H1 (cell line): ENCODE data around the gene SIGLEC10. TPM values are rescaled to one million over a fixed set of nuclear protein-coding genes. Genes with fewer than 3 reads are reported as not detected.

ENCODE experiments used
- CTCF ChIA-PET: fragments of 300-600 bp; sonication (Branson Sonifier 250); formaldehyde crosslinking; loops from one replicate; lab custom pipeline; 2021; ENCODE audit not compliant: partially characterized antibody; lab: Charles Lee
- POLR2A ChIA-PET: fragments of 300-600 bp; sonication (Branson Sonifier 250); formaldehyde crosslinking; loops from one replicate; lab custom pipeline; 2021; ENCODE audit warnings: inconsistent platforms; ENCODE audit not compliant: partially characterized antibody; lab: Charles Lee
- DNase-seq, 2 experiments: peaks; one replicate each; pipeline versions ENCODE4 v3.0.0 to v3.0.0-alpha.2; 2010 to 2022; ENCODE audit warnings: low spot score in 2 of 2, low read depth in 1 of 2, mixed read lengths in 1 of 2
- FAIRE-seq: peaks from 2 replicates; lab custom pipeline; 2011; peaks lifted over from hg19 to GRCh38; lab: Jason Lieb, UNC
- H2AFZ ChIP-seq: 2 replicates; pipeline ENCODE4 v1.8.1; 2012; ENCODE audit warnings: low read length, inconsistent platforms
- H2AK5ac ChIP-seq: 2 replicates; pipeline ENCODE4 v1.6.1; 2013; ENCODE audit warnings: low read depth, low read length
- H2BK120ac ChIP-seq: replicated peaks from 2 replicates; pipeline ENCODE3; 2013; ENCODE audit warnings: low read depth, low read length, inconsistent platforms
- H2BK12ac ChIP-seq: 2 replicates; pipeline ENCODE4 v1.6.1; 2013; ENCODE audit warnings: low read depth, low read length
- H2BK15ac ChIP-seq: 2 replicates; pipeline ENCODE4 v1.6.1; 2013; ENCODE audit warnings: low read length
- H2BK20ac ChIP-seq: 2 replicates; pipeline ENCODE4 v1.6.1; 2013; ENCODE audit warnings: low read length
- H2BK5ac ChIP-seq: 2 replicates; pipeline ENCODE4 v1.6.1; 2013; ENCODE audit warnings: low read depth, low read length
- H3K14ac ChIP-seq: 2 replicates; pipeline ENCODE4 v1.6.1; 2013; ENCODE audit warnings: inconsistent platforms; ENCODE audit not compliant: insufficient read length
- H3K18ac ChIP-seq: 2 replicates; pipeline ENCODE4 v1.6.1; 2013; ENCODE audit warnings: low read length; ENCODE audit errors: extremely low read depth
- H3K23ac ChIP-seq: 2 replicates; pipeline ENCODE4 v1.6.1; 2013; ENCODE audit warnings: inconsistent platforms; ENCODE audit not compliant: insufficient read length
- H3K23me2 ChIP-seq: 2 replicates; pipeline ENCODE4 v1.6.1; 2013; ENCODE audit warnings: low read depth, low read length
- H3K27ac ChIP-seq: 2 replicates; pipeline ENCODE4 v1.6.1; 2011; ENCODE audit warnings: low read depth, low read length, inconsistent platforms
- H3K27me3 ChIP-seq, 4 experiments: replicated peaks in 1 of 4; 1 replicate in 1 of 4; 2 replicates in 3 of 4; pipeline versions ENCODE4 v1.6.1 to v1.8.1; 2011 to 2013; ENCODE audit warnings: low read length in 3 of 4, mild to moderate bottlenecking in 3 of 4, inconsistent platforms in 2 of 4, mixed read lengths in 2 of 4, moderate library complexity in 1 of 4; ENCODE audit not compliant: control insufficient read depth in 3 of 4, insufficient read depth in 3 of 4; ENCODE audit errors: extremely low read depth in 1 of 4
- H3K36me3 ChIP-seq, 4 experiments: 2 replicates each; pipeline versions ENCODE4 v1.6.1 to v1.8.1; 2011 to 2013; ENCODE audit warnings: mild to moderate bottlenecking in 4 of 4, low read length in 3 of 4, moderate library complexity in 2 of 4, control low read depth in 1 of 4, inconsistent platforms in 1 of 4; ENCODE audit not compliant: insufficient read depth in 4 of 4, control insufficient read depth in 2 of 4
- H3K4ac ChIP-seq: replicated peaks from 2 replicates; pipeline ENCODE3; 2013; ENCODE audit warnings: low read length, low read depth, mixed read lengths, inconsistent platforms; ENCODE audit not compliant: insufficient read length
- H3K4me1 ChIP-seq, 4 experiments: replicated peaks in 1 of 4; 1 replicate in 1 of 4; 2 replicates in 3 of 4; pipeline versions ENCODE4 v1.6.1 to v1.8.1; 2011 to 2013; ENCODE audit warnings: low read length in 3 of 4, inconsistent platforms in 2 of 4, mixed read lengths in 1 of 4; ENCODE audit not compliant: insufficient read depth in 4 of 4, control insufficient read depth in 3 of 4
- H3K4me2 ChIP-seq, 2 experiments: 2 replicates each; pipeline versions ENCODE4 v1.6.1 to v1.8.1; 2011 to 2013; ENCODE audit warnings: low read depth in 2 of 2, low read length in 2 of 2, control low read depth in 1 of 2, inconsistent platforms in 1 of 2, mild to moderate bottlenecking in 1 of 2; ENCODE audit not compliant: insufficient read depth in 1 of 2
- H3K4me3 ChIP-seq, 4 experiments: fragments of 200-600, 300-600 bp in 1 of 4; sonication (generic), shearing (Covaris generic), sonication (Bioruptor Twin) in 1 of 4; 2 replicates each; pipeline versions ENCODE4 v1.5.1 to v1.8.1; 2011 to 2016; ENCODE audit warnings: low read length in 4 of 4, low read depth in 3 of 4, control low read depth in 2 of 4, inconsistent platforms in 2 of 4, mild to moderate bottlenecking in 2 of 4, mixed read lengths in 1 of 4, moderate library complexity in 1 of 4; ENCODE audit not compliant: insufficient read depth in 2 of 4; ENCODE audit errors: extremely low read depth in 1 of 4
- H3K56ac ChIP-seq: replicated peaks from 2 replicates; pipeline ENCODE3; 2013; ENCODE audit warnings: low read depth, mild to moderate bottlenecking, mixed read lengths, low read length, inconsistent platforms; ENCODE audit not compliant: insufficient read length
- H3K79me1 ChIP-seq: 2 replicates; pipeline ENCODE4 v1.6.1; 2013; ENCODE audit warnings: low read depth, low read length, control low read depth
- H3K79me2 ChIP-seq, 2 experiments: 2 replicates each; pipeline versions ENCODE4 v1.6.1 to v1.8.1; 2012 to 2013; ENCODE audit warnings: low read length in 2 of 2, mild to moderate bottlenecking in 2 of 2, inconsistent platforms in 1 of 2; ENCODE audit not compliant: insufficient read depth in 2 of 2, control insufficient read depth in 1 of 2
- H3K9ac ChIP-seq, 4 experiments: replicated peaks in 1 of 4; 1 replicate in 1 of 4; 2 replicates in 3 of 4; pipeline versions ENCODE4 v1.6.1 to v1.8.1; 2011 to 2013; ENCODE audit warnings: low read depth in 3 of 4, low read length in 3 of 4, control low read depth in 2 of 4, mild to moderate bottlenecking in 2 of 4, moderate library complexity in 2 of 4, inconsistent platforms in 1 of 4; ENCODE audit errors: extremely low read depth in 1 of 4
- H3K9me3 ChIP-seq, 2 experiments: 2 replicates each; pipeline versions ENCODE4 v1.6.1 to v1.8.1; 2012 to 2013; ENCODE audit warnings: mild to moderate bottlenecking in 2 of 2, moderate library complexity in 2 of 2, control low read depth in 1 of 2, inconsistent platforms in 1 of 2, low read depth in 1 of 2, low read length in 1 of 2, mixed read lengths in 1 of 2; ENCODE audit not compliant: insufficient read depth in 2 of 2
- H4K20me1 ChIP-seq, 2 experiments: replicated peaks in 1 of 2; 2 replicates each; pipeline versions ENCODE3 to v1.8.1; 2011 to 2013; ENCODE audit warnings: inconsistent platforms in 2 of 2, low read length in 2 of 2, mild to moderate bottlenecking in 1 of 2; ENCODE audit not compliant: insufficient read depth in 2 of 2, control insufficient read depth in 1 of 2
- H4K5ac ChIP-seq: 2 replicates; pipeline ENCODE4 v1.6.1; 2013; ENCODE audit warnings: low read length, low read depth, mixed read lengths, inconsistent platforms; ENCODE audit not compliant: insufficient read length
- H4K8ac ChIP-seq: 2 replicates; pipeline ENCODE4 v1.8.0; 2013; ENCODE audit warnings: mild to moderate bottlenecking, moderate library complexity, low read length, inconsistent platforms; ENCODE audit not compliant: insufficient read depth; ENCODE audit errors: extremely low read depth
- H4K91ac ChIP-seq: replicated peaks from 2 replicates; pipeline ENCODE3; 2013; ENCODE audit warnings: low read length, mixed read lengths, inconsistent platforms; ENCODE audit not compliant: insufficient read length
- BACH1 ChIP-seq: IDR thresholded peaks from 2 replicates; pipeline ENCODE4 v1.6.1; 2012; ENCODE audit warnings: low read length, improper control_type of control experiment
- HDAC6 ChIP-seq: IDR thresholded peaks from one replicate; pipeline ENCODE4 v1.7.1; 2012; ENCODE audit warnings: low read depth, mild to moderate bottlenecking, inconsistent platforms, low read length, moderate library complexity
- KDM4A ChIP-seq: IDR thresholded peaks from one replicate; pipeline ENCODE4 v1.7.1; 2012; ENCODE audit warnings: low read depth, mild to moderate bottlenecking, moderate library complexity, low read length, inconsistent platforms; ENCODE audit not compliant: severe bottlenecking
- NRF1 ChIP-seq: IDR thresholded peaks from 2 replicates; pipeline ENCODE4 v1.6.1; 2011; ENCODE audit warnings: mild to moderate bottlenecking, low read depth, low read length, improper control_type of control experiment
- POLR2A ChIP-seq, 2 experiments: IDR thresholded peaks; 1 replicate in 1 of 2; 2 replicates in 1 of 2; pipeline ENCODE4 v1.6.1; 2011; ENCODE audit warnings: low read depth in 2 of 2, low read length in 2 of 2, mild to moderate bottlenecking in 2 of 2; ENCODE audit errors: control extremely low read depth in 1 of 2
- POLR2AphosphoS5 ChIP-seq: IDR thresholded peaks from 2 replicates; pipeline ENCODE4 v1.6.1; 2011; ENCODE audit warnings: low read depth, low read length
- RBBP5 ChIP-seq: IDR thresholded peaks from 2 replicates; pipeline ENCODE4 v1.7.1; 2012; ENCODE audit warnings: low read depth, mild to moderate bottlenecking, inconsistent platforms, low read length, moderate library complexity, borderline replicate concordance
- RXRA ChIP-seq: IDR thresholded peaks from 2 replicates; pipeline ENCODE4 v1.6.1; 2011; ENCODE audit warnings: low read depth, mild to moderate bottlenecking, low read length, moderate library complexity; ENCODE audit not compliant: insufficient read depth
- SAP30 ChIP-seq: fragments of 300-600 bp; sonication (generic); IDR thresholded peaks from 2 replicates; pipeline ENCODE4 v1.7.1; 2012; ENCODE audit warnings: low read length, moderate library complexity, mild to moderate bottlenecking, inconsistent platforms; ENCODE audit not compliant: insufficient read depth, insufficient replicate concordance
- SIN3A ChIP-seq, 2 experiments: IDR thresholded peaks in 1 of 2; conservative IDR thresholded peaks in 1 of 2; 2 replicates each; pipeline ENCODE4 v1.6.1; 2011 to 2012; ENCODE audit warnings: low read length in 2 of 2, improper control_type of control experiment in 1 of 2, low read depth in 1 of 2, mild to moderate bottlenecking in 1 of 2
- SP1 ChIP-seq: IDR thresholded peaks from 2 replicates; pipeline ENCODE4 v1.6.1; 2011; ENCODE audit warnings: low read depth, low read length
- WGBS, 2 experiments: shearing (Covaris generic) in 1 of 2; methylation state at CpG; one replicate each; pipeline versions ENCODE4 v1.1.6 to v1.1.7; 2013 to 2015; ENCODE audit warnings: low lambda C conversion rate in 2 of 2, mixed read lengths in 2 of 2, inconsistent platforms in 1 of 2, low coverage in 1 of 2, missing lambda C conversion rate in 1 of 2; ENCODE audit not compliant: insufficient replicate concordance in 2 of 2, insufficient coverage in 1 of 2, insufficient read length in 1 of 2; ENCODE audit errors: extremely low coverage in 1 of 2, missing lambda C conversion rate in 1 of 2; 5-methylcytosine and 5-hydroxymethylcytosine counted together
- polyA plus RNA-seq, 7 experiments: library from polyadenylated mRNA; depleted of rRNA in 3 of 7; stranded (reverse) in 5 of 7; unstranded in 2 of 7; fragments of >200 nt in 5 of 7; fragments of 200-250 nt in 2 of 7; gene quantifications; 1 replicate in 5 of 7; 2 replicates in 1 of 7; 4 replicates in 1 of 7; pipeline versions ENCODE4 v1.2.1 to v1.2.3, GENCODE V29; 2011 to 2013; ENCODE audit warnings: missing spikeins in 2 of 7, mixed read lengths in 2 of 7
- total RNA-seq: library from RNA; stranded (reverse); fragmentation: NEBNext Ultra II Directional; extraction: Animal tissue kit (Norgen Biotek cat#: 25700); gene quantifications from 2 replicates; pipeline ENCODE4 v1.2.1, GENCODE V29; 2021

The SIGLEC10 gene
- total and polyA plus RNA-seq, 2 of the 8 experiments (the other 6 are each of a cell fraction or from before 2014, with no cell fraction given), result 0.06 TPM; not detected in 1

GRCh38 chr19:51366389-51367254 lies 50.8 kb downstream of the SIGLEC10 start:
- peak overlapping the region; percentile 79 for H3K56ac ChIP-seq
- H4K91ac ChIP-seq, result peak overlapping the region; percentile 100
- peak overlapping the region; percentile 89 for H3K4ac ChIP-seq
- H3K18ac ChIP-seq, result peak overlapping the region; percentile 96
- H3K23me2 ChIP-seq, result peaks cover 18% of the 10 kb centered on the region
- H2BK120ac ChIP-seq, result no peak overlapping the region
- H3K36me3 ChIP-seq, result no peaks in the 10 kb centered on the region
- DNase-seq, result peak; percentile 93 to 95
- H3K27ac ChIP-seq, result 0 out of 2 replicates have a peak overlapping the region, but pooled peaks have one; percentile 0
- H4K5ac ChIP-seq, result peak overlapping the region; percentile 93
- H2BK12ac ChIP-seq, result no peak overlapping the region; the same call in 1 of the 2 replicates
- H2BK15ac ChIP-seq, result no peak overlapping the region
- no peak overlapping the region for H2BK20ac ChIP-seq
- H3K27me3 ChIP-seq, result no peaks in the 10 kb centered on the region
- no peak overlapping the region; the same call in 1 of the 2 replicates for H2AFZ ChIP-seq
- peak overlapping the region; percentile 64 to 72 (median 68) for H3K9ac ChIP-seq
- H3K79me1 ChIP-seq, result no peaks in the 10 kb centered on the region
- peak overlapping the region; percentile 91 for H2BK5ac ChIP-seq
- peaks cover 2 to 18% (median 11%) of the 10 kb centered on the region in 4 experiments for H3K4me1 ChIP-seq
- H3K4me2 ChIP-seq, result peak overlapping the region; percentile 87 to 97
- H4K20me1 ChIP-seq, result no peaks in the 10 kb centered on the region
- ChIA-PET POLR2A (interaction anchor here (0.8 to 2.9 kb wide), 7 partner anchors 10 to 208 kb away, joined by 3 to 13 read pairs (median 5); partner anchors contain the start of gene VSIG10L), CTCF (interaction anchor here (0.8 to 3.5 kb wide), 5 partner anchors 15 to 54 kb away, joined by 3 to 14 read pairs (median 3); no protein-coding TSS in a partner anchor)
- H3K23ac ChIP-seq, result no peak overlapping the region
- 1% methylated on average over 51 of the region's 54 CpGs; no CpG with 5 or more reads in 1 of the 2 experiments for WGBS, 2 experiments
- H3K4me3 ChIP-seq, result peak overlapping the region; percentile 79 to 97 (median 90)
- no peak for FAIRE-seq
- peak overlapping the region; percentile 74 for H3K14ac ChIP-seq
- no peaks in the 10 kb centered on the region for H3K79me2 ChIP-seq
- peak overlapping the region; percentile 63 for H4K8ac ChIP-seq
- H2AK5ac ChIP-seq, result no peak overlapping the region
- H3K9me3 ChIP-seq, result no peaks in the 10 kb centered on the region
- TF ChIP-seq POLR2A (IDR thresholded peaks at IDR 0.05; ENCODE audit: control extremely low read depth in 1 of 2, low read depth in 2 of 2, low read length in 2 of 2) (peak in 1 of 2 experiments; percentile 90; a peak in 2 of 3 replicates), POLR2AphosphoS5 (peak; percentile 86), NRF1 (peak; percentile 55), RBBP5 (peak; percentile 68), SAP30 (peak; percentile 45), KDM4A (peak; percentile 17), BACH1 (peak; percentile 34; the same call in 1 of the 2 replicates), SP1 (peak; percentile 75; the same call in 1 of the 2 replicates), HDAC6 (no peak), SIN3A (conservative IDR thresholded peaks at IDR 0.05 in 1 of 2, IDR thresholded peaks at IDR 0.05 in 1 of 2; ENCODE audit: low read depth in 1 of 2, low read length in 2 of 2) (peak in 1 of 2 experiments; percentile 22; a peak in 2 of 4 replicates), RXRA (no peak)
